T-helper 2 cell treated with Interferon-gamma antibody and Interleukin-4, amounts not matched to agents 5 μg/mL and 100 μg/mL, for 36 hours (primary cell): ENCODE measurements around the gene CMTR1.

Experiments used
- DNase-seq: peaks from one replicate; pipeline ENCODE4 v3.0.0; 2021; ENCODE audit warnings: low spot score
- H3K27ac Mint-ChIP-seq: one replicate; pipeline ENCODE4 v1.8.0; 2021; ENCODE audit warnings: mild to moderate bottlenecking, mixed read lengths
- H3K27me3 Mint-ChIP-seq: one replicate; pipeline ENCODE4 v1.8.0; 2021; ENCODE audit warnings: low read depth, mixed read lengths
- H3K36me3 Mint-ChIP-seq: one replicate; pipeline ENCODE4 v1.8.0; 2021; ENCODE audit warnings: low read depth, mixed read lengths
- H3K4me1 Mint-ChIP-seq: one replicate; pipeline ENCODE4 v1.8.0; 2021; ENCODE audit warnings: low read depth, mixed read lengths
- H3K4me3 Mint-ChIP-seq: one replicate; pipeline ENCODE4 v1.8.0; 2022; ENCODE audit warnings: mild to moderate bottlenecking, moderate library complexity, mixed read lengths
- H3K9me3 Mint-ChIP-seq: one replicate; pipeline ENCODE4 v1.8.0; 2021; ENCODE audit warnings: mixed read lengths

Gene CMTR1

GRCh38 chr6:37512400-37513011, 79.5 kb downstream of the CMTR1 start:
- Mint-ChIP-seq H3K27me3 (no peaks in the 10 kb centered on the region), H3K9me3 (peaks cover 4% of the 10 kb centered on the region), H3K4me1 (peaks cover 44% of the 10 kb centered on the region), H3K36me3 (peaks cover 2% of the 10 kb centered on the region), H3K4me3 (no peak overlapping the region), H3K27ac (no peak overlapping the region)
- DNase-seq, result no peak

GRCh38 chr6:37513155-37513554, 80.1 kb downstream of the CMTR1 start:
- Mint-ChIP-seq H3K9me3 (peaks cover 4% of the 10 kb centered on the region), H3K36me3 (peaks cover 2% of the 10 kb centered on the region), H3K4me3 (no peak overlapping the region), H3K27ac (peak overlapping the region; percentile 37), H3K4me1 (peaks cover 47% of the 10 kb centered on the region), H3K27me3 (no peaks in the 10 kb centered on the region)
- DNase-seq, result no peak

- Mint-ChIP-seq H3K9me3 (peaks cover under 1% of the 10 kb centered on the region), H3K4me1 (peaks cover 47% of the 10 kb centered on the region), H3K27ac (peak overlapping the region; percentile 37), H3K4me3 (no peak overlapping the region), H3K36me3 (peaks cover 2% of the 10 kb centered on the region), H3K27me3 (no peaks in the 10 kb centered on the region)
- no peak for DNase-seq
Observed at GRCh38 chr6:37513576-37513975, 80.6 kb downstream of the CMTR1 start.

GRCh38 chr6:37514321-37514771, 81.3 kb downstream of the CMTR1 start:
- Mint-ChIP-seq H3K36me3 (peaks cover 3% of the 10 kb centered on the region), H3K27me3 (no peaks in the 10 kb centered on the region), H3K9me3 (peaks cover 5% of the 10 kb centered on the region), H3K4me1 (peaks cover 51% of the 10 kb centered on the region), H3K4me3 (peak overlapping the region; percentile 58), H3K27ac (peak overlapping the region; percentile 76)
- DNase-seq, result peak; percentile 32

- H3K27ac Mint-ChIP-seq, result peak overlapping the region; percentile 95
- DNase-seq, result no peak
- H3K4me1 Mint-ChIP-seq, result peaks cover 51% of the 10 kb centered on the region
- no peaks in the 10 kb centered on the region for H3K27me3 Mint-ChIP-seq
- H3K36me3 Mint-ChIP-seq, result peaks cover 3% of the 10 kb centered on the region
- peaks cover 5% of the 10 kb centered on the region for H3K9me3 Mint-ChIP-seq
- peak overlapping the region; percentile 58 for H3K4me3 Mint-ChIP-seq
Observed at GRCh38 chr6:37514837-37515236, 81.8 kb downstream of the CMTR1 start.

GRCh38 chr6:37515712-37516075, 82.7 kb downstream of the CMTR1 start:
- H3K27me3 Mint-ChIP-seq, result no peaks in the 10 kb centered on the region
- peak overlapping the region; percentile 95 for H3K27ac Mint-ChIP-seq
- H3K4me1 Mint-ChIP-seq, result peaks cover 51% of the 10 kb centered on the region
- H3K36me3 Mint-ChIP-seq, result peaks cover 3% of the 10 kb centered on the region
- peaks cover 5% of the 10 kb centered on the region for H3K9me3 Mint-ChIP-seq
- DNase-seq, result no peak
- H3K4me3 Mint-ChIP-seq, result peak overlapping the region; percentile 72

- peak; percentile 82 for DNase-seq
- peaks cover 51% of the 10 kb centered on the region for H3K4me1 Mint-ChIP-seq
- H3K36me3 Mint-ChIP-seq, result peaks cover 2% of the 10 kb centered on the region
- H3K27me3 Mint-ChIP-seq, result no peaks in the 10 kb centered on the region
- H3K4me3 Mint-ChIP-seq, result peak overlapping the region; percentile 72
- peaks cover 5% of the 10 kb centered on the region for H3K9me3 Mint-ChIP-seq
- peak overlapping the region; percentile 95 for H3K27ac Mint-ChIP-seq
Observed at GRCh38 chr6:37516076-37516919, 83.3 kb downstream of the CMTR1 start.

- Mint-ChIP-seq H3K4me3 (peak overlapping the region; percentile 72), H3K27ac (peak overlapping the region; percentile 95), H3K4me1 (peaks cover 51% of the 10 kb centered on the region), H3K9me3 (peaks cover 5% of the 10 kb centered on the region), H3K36me3 (peaks cover 2% of the 10 kb centered on the region), H3K27me3 (no peaks in the 10 kb centered on the region)
- no peak for DNase-seq
Observed at GRCh38 chr6:37516920-37517405, 83.9 kb downstream of the CMTR1 start.

- DNase-seq, result peak; percentile 77
- Mint-ChIP-seq H3K36me3 (peaks cover 2% of the 10 kb centered on the region), H3K27ac (peak overlapping the region; percentile 95), H3K4me1 (peaks cover 51% of the 10 kb centered on the region), H3K27me3 (no peaks in the 10 kb centered on the region), H3K4me3 (peak overlapping the region; percentile 72), H3K9me3 (peaks cover 5% of the 10 kb centered on the region)
Observed at GRCh38 chr6:37517411-37517812, 84.4 kb downstream of the CMTR1 start.

GRCh38 chr6:37518116-37518515, 85.1 kb downstream of the CMTR1 start:
- Mint-ChIP-seq H3K9me3 (peaks cover 5% of the 10 kb centered on the region), H3K27ac (peak overlapping the region; percentile 95), H3K27me3 (no peaks in the 10 kb centered on the region), H3K36me3 (peaks cover 2% of the 10 kb centered on the region), H3K4me3 (no peak overlapping the region), H3K4me1 (peaks cover 51% of the 10 kb centered on the region)
- no peak for DNase-seq

GRCh38 chr6:37519461-37519860, 86.4 kb downstream of the CMTR1 start:
- H3K9me3 Mint-ChIP-seq, result peaks cover 5% of the 10 kb centered on the region
- no peak overlapping the region for H3K4me3 Mint-ChIP-seq
- no peak overlapping the region for H3K27ac Mint-ChIP-seq
- no peaks in the 10 kb centered on the region for H3K27me3 Mint-ChIP-seq
- peaks cover 2% of the 10 kb centered on the region for H3K36me3 Mint-ChIP-seq
- no peak for DNase-seq
- H3K4me1 Mint-ChIP-seq, result peaks cover 45% of the 10 kb centered on the region

GRCh38 chr6:37520926-37521325, 87.9 kb downstream of the CMTR1 start:
- no peak for DNase-seq
- Mint-ChIP-seq H3K4me1 (peaks cover 31% of the 10 kb centered on the region), H3K9me3 (peaks cover 5% of the 10 kb centered on the region), H3K36me3 (peaks cover 2% of the 10 kb centered on the region), H3K4me3 (no peak overlapping the region), H3K27ac (no peak overlapping the region), H3K27me3 (peaks cover 9% of the 10 kb centered on the region)

GRCh38 chr6:37521674-37522073, 88.7 kb downstream of the CMTR1 start:
- Mint-ChIP-seq H3K27me3 (peaks cover 9% of the 10 kb centered on the region), H3K4me1 (peaks cover 23% of the 10 kb centered on the region), H3K36me3 (peaks cover 2% of the 10 kb centered on the region), H3K27ac (no peak overlapping the region), H3K9me3 (peaks cover 5% of the 10 kb centered on the region), H3K4me3 (no peak overlapping the region)
- DNase-seq, result no peak

- Mint-ChIP-seq H3K4me1 (peaks cover 12% of the 10 kb centered on the region), H3K36me3 (peaks cover 2% of the 10 kb centered on the region), H3K4me3 (no peak overlapping the region)
Observed at GRCh38 chr6:37522836-37523235, 89.8 kb downstream of the CMTR1 start.

More at GRCh38 chr6:37522836-37523235, 89.8 kb downstream of the CMTR1 start:
- Mint-ChIP-seq H3K9me3 (peaks cover 5% of the 10 kb centered on the region), H3K27ac (no peak overlapping the region), H3K27me3 (peaks cover 11% of the 10 kb centered on the region)
- DNase-seq, result no peak
